Thyroid gland (tissue), 4 donors: Measurements from ENCODE around the gene TWF2. TPM values are rescaled to one million over a fixed set of nuclear protein-coding genes. Genes with fewer than 3 reads are reported as not detected.

Experiments
- DNase-seq, 2 donors: peaks; one replicate each; pipeline ENCODE4 v3.0.0-alpha.2; 2019
- H3K27ac ChIP-seq, 3 donors: fragments of 200-600 bp; sonication (generic); 1 replicate in 2 of 3; 2 replicates in 1 of 3; pipeline ENCODE4 v1.5.1; 2016 to 2019; ENCODE audit warnings: mild to moderate bottlenecking in 1 of 3, moderate library complexity in 1 of 3
- H3K27me3 ChIP-seq: fragments of 200-600 bp; sonication (generic); one replicate; pipeline ENCODE4 v1.5.1; 2019
- H3K36me3 ChIP-seq, 2 donors: fragments of 200-600 bp; sonication (generic); one replicate each; pipeline ENCODE4 v1.5.1; 2016 to 2019
- H3K4me1 ChIP-seq, 2 donors: fragments of 200-600 bp; sonication (generic); one replicate each; pipeline ENCODE4 v1.5.1; 2017 to 2019
- H3K4me3 ChIP-seq, 3 donors: fragments of 200-600 bp; sonication (generic); replicated peaks in 1 of 3; 1 replicate in 2 of 3; 2 replicates in 1 of 3; pipeline ENCODE4 v1.5.1; 2016; ENCODE audit warnings: mild to moderate bottlenecking in 1 of 3
- H3K9me3 ChIP-seq: fragments of 200-600 bp; sonication (generic); one replicate; pipeline ENCODE4 v1.5.1; 2017
- POLR2A ChIP-seq, 2 donors: fragments of 450-650 bp; IDR thresholded peaks; one replicate each; pipeline ENCODE4 v1.6.1; 2017; ENCODE audit warnings: antibody characterized with exemption in 2 of 2, mild to moderate bottlenecking in 2 of 2, moderate library complexity in 1 of 2
- WGBS, 2 donors: methylation state at CpG; one replicate each; pipeline ENCODE4 v1.1.5; 2017; 5-methylcytosine and 5-hydroxymethylcytosine counted together
- intact Hi-C: fragments of 100-400 bp; cut with DNase I; formaldehyde crosslinking; loops from one replicate; pipeline ENCODE4 v1.15.1; 2023
- total RNA-seq, 4 donors: library from RNA; depleted of rRNA; stranded (reverse); fragments of >200 nt; gene quantifications; one replicate each; pipeline ENCODE4 v1.2.3, GENCODE V29; 2016
- TF ChIP-seq, protein P1 (sequence below), 6 experiments: fragments of 200-600 bp in 3 of 6; fragments of 450-650 bp in 3 of 6; sonication (generic) in 3 of 6; IDR thresholded peaks; one replicate each; pipeline ENCODE4 v1.5.1; 2016 to 2019; ENCODE audit warnings: antibody characterized with exemption in 6 of 6, mild to moderate bottlenecking in 2 of 6, inconsistent platforms in 1 of 6, moderate library complexity in 1 of 6

Gene TWF2
- total RNA-seq, 4 donors from 2014 or later = 28.3 to 61.1 (median 50.4) TPM

- intact Hi-C loops = no loop called here
- no peak overlapping the region for H3K27ac ChIP-seq
- TF ChIP-seq, protein P1, sequence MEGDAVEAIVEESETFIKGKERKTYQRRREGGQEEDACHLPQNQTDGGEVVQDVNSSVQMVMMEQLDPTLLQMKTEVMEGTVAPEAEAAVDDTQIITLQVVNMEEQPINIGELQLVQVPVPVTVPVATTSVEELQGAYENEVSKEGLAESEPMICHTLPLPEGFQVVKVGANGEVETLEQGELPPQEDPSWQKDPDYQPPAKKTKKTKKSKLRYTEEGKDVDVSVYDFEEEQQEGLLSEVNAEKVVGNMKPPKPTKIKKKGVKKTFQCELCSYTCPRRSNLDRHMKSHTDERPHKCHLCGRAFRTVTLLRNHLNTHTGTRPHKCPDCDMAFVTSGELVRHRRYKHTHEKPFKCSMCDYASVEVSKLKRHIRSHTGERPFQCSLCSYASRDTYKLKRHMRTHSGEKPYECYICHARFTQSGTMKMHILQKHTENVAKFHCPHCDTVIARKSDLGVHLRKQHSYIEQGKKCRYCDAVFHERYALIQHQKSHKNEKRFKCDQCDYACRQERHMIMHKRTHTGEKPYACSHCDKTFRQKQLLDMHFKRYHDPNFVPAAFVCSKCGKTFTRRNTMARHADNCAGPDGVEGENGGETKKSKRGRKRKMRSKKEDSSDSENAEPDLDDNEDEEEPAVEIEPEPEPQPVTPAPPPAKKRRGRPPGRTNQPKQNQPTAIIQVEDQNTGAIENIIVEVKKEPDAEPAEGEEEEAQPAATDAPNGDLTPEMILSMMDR (IDR thresholded peaks at IDR 0.05) = no peak
- no peak for TF ChIP-seq POLR2A (IDR thresholded peaks at IDR 0.05)
- peaks cover 53 to 68% of the 10 kb centered on the region in 2 donors for H3K36me3 ChIP-seq
- H3K4me1 ChIP-seq = peaks cover 17 to 24% of the 10 kb centered on the region in 2 donors
- H3K27me3 ChIP-seq = no peaks in the 10 kb centered on the region
- DNase-seq = no peak
- 83 to 85% methylated on average over 1 of the region's 1 CpG for WGBS, 2 donors
- no peaks in the 10 kb centered on the region for H3K9me3 ChIP-seq
- H3K4me3 ChIP-seq = no peak overlapping the region
Measured at GRCh38 chr3:52203701-52204100, 35.3 kb downstream of the TWF2 start.

DNA sequence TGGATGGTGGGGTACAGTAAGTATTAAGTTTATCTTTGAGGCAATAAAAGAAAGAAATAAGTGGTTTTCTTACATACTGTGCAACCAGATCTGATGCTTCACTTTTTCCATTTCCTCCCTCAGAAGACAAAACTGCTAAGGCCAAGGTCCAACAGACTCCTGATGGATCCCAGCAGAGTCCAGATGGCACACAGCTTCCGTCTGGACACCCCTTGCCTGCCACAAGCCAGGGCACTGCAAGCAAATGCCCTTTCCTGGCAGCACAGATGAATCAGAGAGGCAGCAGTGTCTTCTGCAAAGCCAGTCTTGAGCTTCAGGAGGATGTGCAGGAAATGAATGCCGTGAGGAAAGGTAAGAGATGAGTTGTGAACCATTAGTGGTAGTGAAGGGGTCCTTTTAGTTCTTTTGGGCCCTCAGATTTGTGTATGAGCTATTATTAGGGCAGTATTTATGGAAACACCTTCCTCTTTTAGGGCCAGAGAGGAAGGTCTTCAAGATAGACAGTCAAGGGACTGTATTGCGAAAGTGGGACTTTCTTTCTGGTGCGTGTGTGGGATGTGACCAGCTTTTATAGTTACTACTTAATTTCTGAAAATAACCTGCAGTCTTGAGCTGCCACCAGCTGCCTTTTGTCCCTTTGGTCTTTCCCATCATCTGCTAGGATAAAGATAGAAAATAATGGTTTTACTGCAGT lies 36.4 kb downstream of the TWF2 start:
- no peak for TF ChIP-seq POLR2A (IDR thresholded peaks at IDR 0.05)
- peak overlapping the region in 1 of 3 donors; percentile 30 for H3K27ac ChIP-seq
- WGBS, 2 donors = 90 to 94% methylated on average over 4 of the region's 4 CpGs

DNA sequence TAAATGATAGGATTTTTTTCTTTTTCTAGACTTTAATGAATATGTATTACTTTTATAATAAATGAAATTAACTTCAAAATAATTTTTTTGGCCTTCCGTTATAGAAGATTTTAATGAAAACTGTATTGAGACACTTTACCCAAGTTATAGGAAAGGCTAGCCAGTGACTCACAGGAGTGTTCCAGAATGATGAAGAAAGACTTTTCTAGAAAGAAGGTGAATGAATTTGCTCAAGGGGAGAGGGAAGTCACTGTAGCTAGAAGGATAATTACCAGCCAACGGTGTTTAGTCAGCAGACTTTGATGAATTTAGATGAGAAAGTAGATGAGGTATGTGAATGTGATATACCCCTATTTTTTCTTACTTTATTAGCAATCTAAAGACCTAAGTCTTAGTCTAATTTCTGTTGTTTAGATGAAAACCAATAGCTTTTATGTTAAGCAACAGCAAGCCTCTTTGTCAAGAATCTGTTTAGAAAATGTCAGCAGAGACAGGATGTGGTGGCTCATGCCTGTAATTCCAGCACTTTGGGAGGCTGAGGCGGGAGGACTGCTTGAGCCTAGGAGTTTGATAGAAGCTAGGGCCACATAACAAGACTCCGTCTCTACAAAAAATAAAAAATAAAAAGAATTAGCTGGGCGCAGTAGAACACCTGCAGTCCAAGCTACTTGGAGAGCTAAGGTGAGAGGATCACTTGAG lies 37.8 kb downstream of the TWF2 start:
- Histone ChIP-seq H3K4me1 (peaks cover 25 to 40% of the 10 kb centered on the region in 2 donors), H3K36me3 (peaks cover 29 to 44% of the 10 kb centered on the region in 2 donors), H3K9me3 (no peaks in the 10 kb centered on the region), H3K27ac (peak overlapping the region in 1 of 3 donors; percentile 30), H3K4me3 (no peak overlapping the region), H3K27me3 (no peaks in the 10 kb centered on the region)
- intact Hi-C loops = no loop called here
- TF ChIP-seq, protein P1 (IDR thresholded peaks at IDR 0.05) = no peak
- TF ChIP-seq POLR2A (IDR thresholded peaks at IDR 0.05) = no peak
- 91% methylated on average over 5 of the region's 5 CpGs for WGBS, 2 donors
- DNase-seq = no peak

More for the DNA sequence above, 36.4 kb downstream of the TWF2 start:
- Histone ChIP-seq H3K36me3 (peaks cover 41 to 56% of the 10 kb centered on the region in 2 donors), H3K4me3 (no peak overlapping the region), H3K27me3 (no peaks in the 10 kb centered on the region), H3K9me3 (no peaks in the 10 kb centered on the region), H3K4me1 (peaks cover 20 to 28% of the 10 kb centered on the region in 2 donors)
- no peak for DNase-seq
- intact Hi-C loops = no loop called here

DNA sequence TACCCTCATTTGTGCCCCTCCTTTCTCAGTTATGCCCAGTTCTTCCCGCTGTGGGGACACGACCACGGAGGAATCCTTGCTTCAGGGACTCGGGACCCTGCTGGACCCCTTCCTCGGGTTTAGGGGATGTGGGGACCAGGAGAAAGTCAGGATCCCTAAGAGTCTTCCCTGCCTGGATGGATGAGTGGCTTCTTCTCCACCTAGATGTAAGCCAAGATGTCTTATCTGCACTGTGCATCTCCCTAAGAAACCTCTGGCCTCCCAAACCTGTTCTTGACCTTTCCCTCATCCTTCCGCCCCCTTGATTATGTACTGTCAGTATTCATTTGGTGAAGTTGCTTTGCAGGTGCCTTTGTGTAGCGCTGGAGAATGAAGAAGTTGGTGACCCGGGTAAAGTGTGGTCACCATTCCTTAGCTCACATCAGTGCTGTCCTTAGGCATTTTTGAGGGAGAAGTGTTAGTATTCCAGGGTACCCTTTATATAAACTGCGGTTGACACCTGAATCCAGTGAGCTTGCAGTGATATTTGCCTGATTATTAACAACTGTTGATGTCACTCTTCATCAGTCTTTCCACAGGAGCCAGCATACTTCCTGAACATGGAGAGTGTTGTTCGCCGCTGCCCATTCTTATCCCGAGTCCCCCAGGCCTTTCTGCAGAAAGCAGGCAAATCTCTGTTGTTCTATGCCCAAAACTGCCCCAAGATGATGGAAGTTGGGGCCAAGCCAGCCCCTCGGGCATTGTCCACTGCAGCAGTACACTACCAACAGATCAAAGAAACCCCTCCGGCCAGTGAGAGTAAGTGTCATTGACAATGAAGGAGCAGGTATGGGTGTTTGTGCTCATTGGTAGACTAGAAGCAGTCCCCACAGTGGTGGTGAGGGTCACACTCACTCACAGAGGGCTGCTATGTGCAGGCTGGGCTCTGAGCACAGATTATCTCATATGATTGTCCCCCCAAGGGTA lies 40.0 kb downstream of the TWF2 start:
- peaks cover 10 to 23% of the 10 kb centered on the region in 2 donors for H3K36me3 ChIP-seq
- peaks cover 31 to 46% of the 10 kb centered on the region in 2 donors for H3K4me1 ChIP-seq
- intact Hi-C loops = no loop called here
- no peak for DNase-seq
- peak overlapping the region; percentile 63 to 95 (median 72) for H3K4me3 ChIP-seq
- no peak for TF ChIP-seq POLR2A (IDR thresholded peaks at IDR 0.05)
- TF ChIP-seq, protein P1 (IDR thresholded peaks at IDR 0.05) = no peak
- peak overlapping the region; percentile 54 to 81 (median 79) for H3K27ac ChIP-seq
- no peaks in the 10 kb centered on the region for H3K27me3 ChIP-seq
- WGBS, 2 donors = 38 to 40% methylated on average over 14 of the region's 14 CpGs
- no peaks in the 10 kb centered on the region for H3K9me3 ChIP-seq
